Activated CD8-positive, alpha-beta memory T cell treated with anti-CD3 and anti-CD28 coated beads for 4 hours (primary cell): ENCODE measurements around the gene IZUMO1.

Experiments
- DNase-seq, 2 donors: peaks; one replicate each; pipeline ENCODE4 v3.0.0-alpha.2; 2020; ENCODE audit warnings: low read depth in 2 of 2

IZUMO1 gene

DNA sequence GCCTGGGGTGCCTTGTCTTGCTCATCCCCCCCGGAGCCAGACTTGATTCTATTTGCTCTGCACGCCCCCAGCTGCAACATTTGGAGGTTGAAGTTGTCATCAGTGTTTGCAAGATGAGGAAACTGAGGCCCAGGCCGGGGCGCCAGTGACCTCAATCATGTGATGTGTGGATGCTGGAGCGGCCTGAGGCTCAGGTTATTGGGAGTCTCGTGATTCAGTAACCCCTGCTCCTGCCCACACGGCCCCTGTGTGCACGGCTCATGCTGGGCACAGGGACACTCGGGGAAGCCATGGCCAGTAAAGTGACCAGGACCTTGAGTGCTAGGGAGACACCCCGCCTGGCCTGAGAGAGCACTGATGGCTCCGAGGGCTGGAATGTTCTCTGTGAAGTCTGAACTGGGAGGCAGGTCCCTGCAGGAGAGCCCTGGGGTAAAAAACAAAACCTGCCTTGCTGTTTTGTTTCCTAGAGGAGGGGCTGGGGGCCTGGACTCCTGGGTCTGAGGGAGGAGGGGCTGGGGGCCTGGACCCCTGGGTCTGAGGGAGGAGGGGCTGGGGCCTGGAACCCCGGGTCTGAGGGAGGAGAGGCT is 10.5 kb upstream of the IZUMO1 start:
- DNase-seq, result no peak

- no peak for DNase-seq
Observed at GRCh38 chr19:48756686-48757085, 10.0 kb upstream of the IZUMO1 start.

DNA sequence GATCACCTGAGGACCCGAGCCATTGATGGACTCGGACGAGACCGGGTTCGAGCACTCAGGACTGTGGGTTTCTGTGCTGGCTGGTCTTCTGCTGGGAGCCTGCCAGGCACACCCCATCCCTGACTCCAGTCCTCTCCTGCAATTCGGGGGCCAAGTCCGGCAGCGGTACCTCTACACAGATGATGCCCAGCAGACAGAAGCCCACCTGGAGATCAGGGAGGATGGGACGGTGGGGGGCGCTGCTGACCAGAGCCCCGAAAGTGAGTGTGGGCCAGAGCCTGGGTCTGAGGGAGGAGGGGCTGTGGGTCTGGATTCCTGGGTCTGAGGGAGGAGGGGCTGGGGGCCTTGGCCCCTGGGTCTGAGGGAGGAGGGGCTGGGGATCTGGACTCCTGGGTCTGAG is 9.5 kb upstream of the IZUMO1 start:
- DNase-seq, result no peak

- DNase-seq, result no peak
Observed at GRCh38 chr19:48755787-48756186, 9.1 kb upstream of the IZUMO1 start.

- no peak for DNase-seq
Observed at GRCh38 chr19:48755084-48755641, 8.5 kb upstream of the IZUMO1 start, which contains the start of gene FGF21. Gene FGF21 (plus strand): TSS chr19:48755524. CDS start chr19:48756237, 713 bp downstream.

DNA sequence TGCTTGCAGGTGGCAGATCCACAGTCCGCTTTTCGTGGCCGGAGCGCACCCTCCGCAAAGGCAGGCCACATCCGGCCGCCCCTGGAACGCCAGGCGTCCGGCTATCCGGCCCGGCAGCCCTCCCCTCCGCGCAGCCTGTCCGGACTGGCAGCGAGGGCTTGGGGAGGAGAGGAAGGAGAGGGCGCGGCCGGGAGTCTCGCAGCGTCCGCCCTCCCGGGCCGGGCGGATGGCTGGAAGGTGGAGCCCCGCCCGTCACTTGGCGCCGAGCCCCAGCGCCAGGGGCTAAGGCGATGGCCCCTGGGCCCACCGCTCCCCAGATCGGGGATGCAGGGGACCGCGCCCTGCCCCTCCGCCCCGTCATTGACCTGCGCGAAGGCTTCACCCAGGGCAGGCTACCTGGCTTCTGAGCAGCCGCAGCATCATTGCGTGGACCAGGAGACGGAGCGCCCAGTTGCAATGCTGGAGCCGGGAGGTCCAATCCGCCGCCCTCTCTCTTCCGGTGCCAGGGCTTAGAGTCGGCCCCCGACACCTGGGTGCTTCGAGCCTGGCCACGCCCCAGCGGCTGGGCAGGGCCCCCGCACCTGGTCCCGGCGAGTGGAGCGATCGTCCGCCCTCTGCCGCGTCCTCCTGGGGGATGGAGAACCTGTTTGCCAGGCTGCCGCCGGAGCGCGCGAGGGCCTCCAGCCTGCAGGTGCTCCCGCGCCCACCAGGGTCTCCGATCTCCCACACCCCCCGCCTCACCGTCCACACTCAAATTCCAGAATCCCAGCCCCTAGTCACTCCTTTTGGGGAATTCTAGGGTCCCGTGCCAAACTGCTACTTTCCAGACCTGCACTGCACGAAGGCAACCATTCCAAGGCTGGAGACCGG is 6.0 kb upstream of the IZUMO1 start, which contains the start of gene FUT1:
Gene FUT1, minus strand, starts transcription at position 146 of the 870 bp plus-strand sequence. CDS start 1,360 bp downstream, outside the sequence.
- no peak for DNase-seq

- DNase-seq, result no peak
Observed at GRCh38 chr19:48751845-48752495, 5.3 kb upstream of the IZUMO1 start.

GRCh38 chr19:48750771-48751504 is 4.2 kb upstream of the IZUMO1 start:
- no peak for DNase-seq

DNA sequence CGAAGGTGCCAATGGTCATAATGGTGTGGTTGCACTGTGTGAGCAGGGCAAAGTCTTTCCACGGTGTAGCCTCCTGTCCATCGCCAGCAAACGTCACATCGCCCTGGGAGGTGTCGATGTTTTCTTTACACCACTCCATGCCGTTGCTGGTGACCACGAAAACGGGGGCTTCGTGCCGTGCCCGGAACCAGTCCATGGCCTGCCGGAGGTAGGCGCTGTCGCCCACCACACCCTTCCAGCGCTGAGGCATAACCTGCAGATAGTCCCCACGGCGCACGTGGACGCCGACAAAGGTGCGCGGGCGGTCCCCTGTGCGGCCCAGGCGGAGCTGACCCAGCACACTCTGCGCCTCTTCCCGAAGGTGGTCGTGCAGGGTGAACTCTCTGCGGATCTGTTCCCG is 3.6 kb upstream of the IZUMO1 start:
- DNase-seq, result no peak

DNA sequence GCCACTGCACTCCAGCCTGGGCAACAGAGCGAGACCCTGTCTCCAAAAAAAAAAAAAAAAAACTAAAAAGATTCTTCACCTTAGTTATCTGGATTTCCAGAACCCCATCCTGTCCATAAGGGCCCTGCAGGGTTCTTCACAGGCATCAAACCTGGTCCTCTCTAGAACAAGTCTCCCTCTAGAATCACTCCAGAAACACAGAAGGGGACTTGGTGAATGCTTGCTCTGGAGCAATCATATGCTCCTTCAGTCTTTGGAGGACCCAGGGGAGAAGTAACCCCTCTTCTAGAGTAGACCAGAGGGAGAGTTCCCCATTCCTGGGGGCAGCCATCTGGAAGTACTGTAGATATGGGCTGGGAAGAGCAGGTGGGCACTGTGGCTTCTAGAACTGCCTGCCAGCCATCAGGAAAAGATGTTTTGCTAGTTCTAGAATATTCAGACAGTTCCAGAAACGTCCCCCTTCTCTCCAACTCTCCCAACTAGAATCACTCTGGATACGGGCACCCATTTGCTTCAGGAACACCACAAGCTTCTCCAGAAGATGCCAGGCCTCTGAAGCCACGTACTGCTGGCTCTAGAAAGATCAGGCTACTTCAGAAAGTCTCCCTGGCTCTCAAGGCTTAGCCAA is 3.0 kb upstream of the IZUMO1 start:
- no peak for DNase-seq

- DNase-seq, result no peak
Observed at GRCh38 chr19:48746110-48746509, 599 bp downstream of the IZUMO1 start.

DNA sequence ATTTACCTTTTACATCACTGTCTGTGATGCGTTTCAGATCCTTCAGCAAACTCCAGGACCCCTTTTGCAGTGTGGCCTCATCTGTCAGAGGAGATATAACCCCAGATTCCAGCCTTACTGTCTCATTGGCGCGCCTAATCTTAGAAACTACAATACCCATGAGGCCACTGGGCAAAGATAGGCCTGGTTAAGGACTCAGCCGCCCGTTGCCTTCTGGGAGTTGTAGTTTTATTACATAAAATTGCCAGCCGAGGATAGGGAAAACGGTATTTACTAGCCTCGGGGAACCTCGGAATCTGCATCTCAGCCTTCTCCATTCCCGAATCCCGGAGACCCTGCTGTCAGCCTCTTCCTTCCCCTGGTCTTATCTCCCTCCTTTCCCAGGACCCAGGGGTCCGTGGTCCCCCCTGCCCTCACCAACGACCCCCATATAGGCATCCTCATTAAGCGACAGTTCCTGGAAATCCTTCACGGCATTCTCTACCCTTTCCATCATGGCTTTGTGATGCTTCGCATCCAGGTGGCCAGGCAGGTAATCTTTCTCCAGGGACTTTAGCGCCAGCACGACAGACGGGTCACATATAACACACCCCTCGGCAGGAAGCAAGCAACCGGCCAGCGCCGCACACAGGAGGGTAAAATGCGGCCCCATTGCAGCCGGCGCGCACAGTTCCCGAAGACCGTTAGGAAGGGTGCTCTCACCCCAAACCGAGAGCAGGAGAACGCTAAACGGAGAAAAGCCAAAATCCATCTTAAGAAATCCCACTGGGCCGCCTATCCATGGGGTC is 1.3 kb downstream of the IZUMO1 start:
- DNase-seq, result no peak

DNA sequence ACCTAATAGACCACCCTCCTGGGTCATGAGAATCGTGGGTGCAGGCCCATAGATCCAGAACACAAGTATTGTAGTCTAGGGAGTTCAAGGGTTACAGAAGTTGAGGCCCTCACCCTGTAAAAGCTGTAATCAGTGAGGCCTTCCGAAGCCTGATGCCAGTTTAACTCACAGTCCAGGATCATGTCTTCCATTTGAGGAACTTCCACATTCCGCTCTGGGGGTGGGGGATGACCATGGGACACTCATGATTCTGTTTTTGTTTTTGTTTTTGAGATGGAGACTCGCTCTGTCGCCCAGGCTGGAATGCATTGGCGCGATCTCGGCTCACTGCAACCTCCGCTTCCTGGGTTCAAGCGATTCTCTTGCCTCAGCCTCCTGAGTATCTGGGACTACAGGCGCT is 4.6 kb downstream of the IZUMO1 start:
- no peak for DNase-seq

GRCh38 chr19:48741129-48741999 is 5.3 kb downstream of the IZUMO1 start:
- no peak for DNase-seq

- no peak for DNase-seq
Observed at GRCh38 chr19:48740164-48740972, 6.3 kb downstream of the IZUMO1 start, which contains the start of gene RASIP1. Gene RASIP1 (minus strand): TSS chr19:48740610. CDS start chr19:48740282, 328 bp downstream.

GRCh38 chr19:48739404-48740163 is 7.1 kb downstream of the IZUMO1 start:
- no peak for DNase-seq

DNA sequence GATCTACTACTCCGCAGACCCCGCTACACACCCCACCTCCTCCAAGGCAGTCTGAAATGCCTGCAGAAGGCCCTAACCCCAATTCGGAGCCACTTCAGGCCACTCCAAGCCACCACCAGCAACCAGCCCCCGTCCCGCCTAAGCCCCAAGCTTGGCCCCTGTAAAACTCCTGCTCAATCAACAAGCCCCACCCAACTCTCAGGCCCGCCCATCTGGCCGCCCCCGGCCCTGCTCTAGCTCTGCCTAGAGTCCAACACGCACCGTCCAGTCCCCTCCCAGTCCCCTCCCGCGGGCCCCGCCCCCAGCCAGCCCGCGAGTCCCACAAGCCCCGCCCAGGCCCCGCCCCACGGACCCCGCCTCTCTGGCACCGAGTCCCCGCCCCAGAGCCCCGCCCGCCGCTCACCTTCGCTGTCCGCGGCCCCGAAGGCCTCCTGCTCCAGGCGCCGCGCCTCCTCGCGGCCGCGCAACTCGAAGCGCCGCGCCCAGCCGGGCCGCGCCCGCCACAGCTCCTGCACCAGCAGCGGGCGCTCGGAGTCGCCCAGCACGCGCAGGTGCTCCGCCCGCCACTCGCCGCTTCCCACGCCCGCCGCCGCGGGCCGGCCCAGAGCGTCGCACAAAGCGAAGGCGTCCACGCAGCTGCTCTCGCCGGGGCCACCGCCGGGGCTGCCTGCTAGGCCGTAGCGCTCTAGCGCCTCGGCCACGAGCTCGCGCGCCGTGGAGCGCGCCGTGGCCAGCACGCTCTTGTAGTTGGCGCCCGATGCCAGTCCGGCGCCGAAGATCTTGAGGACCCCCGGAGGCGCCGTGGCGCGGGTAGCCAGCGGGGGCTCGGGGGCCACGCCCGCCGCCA is 7.9 kb downstream of the IZUMO1 start:
- DNase-seq, result peak; percentile 79 to 82
